Measurements from ENCODE around the gene RPGRIP1. TPM values are rescaled to one million over a fixed set of nuclear protein-coding genes. Genes with fewer than 3 reads are reported as not detected.

The RPGRIP1 gene
- polyA plus RNA-seq, 1 of the 3 experiments (the other 2 are of a cell fraction): not detected

DNA sequence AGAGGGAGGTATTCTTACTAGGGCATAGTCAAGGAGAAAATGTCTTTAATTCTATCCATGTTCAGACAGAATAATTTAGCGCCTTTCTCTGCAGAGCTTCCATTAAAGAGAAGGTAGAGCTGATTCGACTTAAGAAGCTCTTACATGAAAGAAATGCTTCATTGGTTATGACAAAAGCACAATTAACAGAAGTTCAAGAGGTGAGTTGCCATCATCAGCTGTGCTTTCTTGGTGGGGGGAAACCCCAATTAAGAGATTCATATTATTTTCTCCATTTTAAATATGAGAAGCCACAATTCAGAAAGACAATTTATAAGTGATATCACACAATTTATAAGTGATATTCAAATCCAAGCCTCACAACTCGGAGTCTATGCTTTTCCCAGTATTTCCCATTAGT, 27.8 kb downstream of the RPGRIP1 start (continued):
- TF ChIP-seq, protein P1, sequence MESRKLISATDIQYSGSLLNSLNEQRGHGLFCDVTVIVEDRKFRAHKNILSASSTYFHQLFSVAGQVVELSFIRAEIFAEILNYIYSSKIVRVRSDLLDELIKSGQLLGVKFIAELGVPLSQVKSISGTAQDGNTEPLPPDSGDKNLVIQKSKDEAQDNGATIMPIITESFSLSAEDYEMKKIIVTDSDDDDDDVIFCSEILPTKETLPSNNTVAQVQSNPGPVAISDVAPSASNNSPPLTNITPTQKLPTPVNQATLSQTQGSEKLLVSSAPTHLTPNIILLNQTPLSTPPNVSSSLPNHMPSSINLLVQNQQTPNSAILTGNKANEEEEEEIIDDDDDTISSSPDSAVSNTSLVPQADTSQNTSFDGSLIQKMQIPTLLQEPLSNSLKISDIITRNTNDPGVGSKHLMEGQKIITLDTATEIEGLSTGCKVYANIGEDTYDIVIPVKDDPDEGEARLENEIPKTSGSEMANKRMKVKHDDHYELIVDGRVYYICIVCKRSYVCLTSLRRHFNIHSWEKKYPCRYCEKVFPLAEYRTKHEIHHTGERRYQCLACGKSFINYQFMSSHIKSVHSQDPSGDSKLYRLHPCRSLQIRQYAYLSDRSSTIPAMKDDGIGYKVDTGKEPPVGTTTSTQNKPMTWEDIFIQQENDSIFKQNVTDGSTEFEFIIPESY (IDR thresholded peaks at IDR 0.05; ENCODE audit: borderline replicate concordance, low read depth): no peak
- TF ChIP-seq TAF1 (IDR thresholded peaks at IDR 0.05; ENCODE audit: borderline replicate concordance, low read depth, low read length) (no peak), MAX (IDR thresholded peaks at IDR 0.05; ENCODE audit: low read depth) (no peak), NFIC (IDR thresholded peaks at IDR 0.05; ENCODE audit: borderline replicate concordance) (no peak), CTCF (IDR thresholded peaks at IDR 0.05) (no peak)
- TF ChIP-seq, protein P2, sequence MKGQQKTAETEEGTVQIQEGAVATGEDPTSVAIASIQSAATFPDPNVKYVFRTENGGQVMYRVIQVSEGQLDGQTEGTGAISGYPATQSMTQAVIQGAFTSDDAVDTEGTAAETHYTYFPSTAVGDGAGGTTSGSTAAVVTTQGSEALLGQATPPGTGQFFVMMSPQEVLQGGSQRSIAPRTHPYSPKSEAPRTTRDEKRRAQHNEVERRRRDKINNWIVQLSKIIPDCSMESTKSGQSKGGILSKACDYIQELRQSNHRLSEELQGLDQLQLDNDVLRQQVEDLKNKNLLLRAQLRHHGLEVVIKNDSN (IDR thresholded peaks at IDR 0.05; ENCODE audit: borderline replicate concordance, low read depth): no peak

- H3K36me3 ChIP-seq (replicated peaks in 1 of 2; ENCODE audit: control insufficient read depth in 1 of 2, insufficient read depth in 2 of 2, low read length in 1 of 2): no peaks in the 10 kb centered on the region
- no peaks in the 10 kb centered on the region for H4K20me1 ChIP-seq (ENCODE audit: insufficient read depth)
- no peak overlapping the region for H2AFZ ChIP-seq (ENCODE audit: low read depth)
- no peaks in the 10 kb centered on the region for H3K9me2 ChIP-seq
- no peaks in the 10 kb centered on the region; a peak in 1 of 4 replicates for H3K4me1 ChIP-seq (ENCODE audit: control insufficient read depth in 1 of 2, insufficient read depth in 2 of 2, low read depth in 1 of 2, low read length in 1 of 2)
- no peak overlapping the region for H3K9ac ChIP-seq
- peaks cover 19% of the 10 kb centered on the region; the same call in 1 of the 2 replicates for H3K27me3 ChIP-seq (ENCODE audit: insufficient read depth)
- no peak for TF ChIP-seq MAX (IDR thresholded peaks at IDR 0.05; ENCODE audit: low read depth)
- TF ChIP-seq EP300 (IDR thresholded peaks at IDR 0.05; ENCODE audit: borderline replicate concordance in 1 of 2, low read depth in 1 of 2, low read length in 1 of 2): no peak
- no peak for TF ChIP-seq FOXM1 (IDR thresholded peaks at IDR 0.05; ENCODE audit: low read depth)
- no peak for TF ChIP-seq MXI1 (IDR thresholded peaks at IDR 0.05; ENCODE audit: low read depth, low read length)
- TF ChIP-seq TEAD4 (IDR thresholded peaks at IDR 0.05; ENCODE audit: borderline replicate concordance, insufficient read depth): no peak
- TF ChIP-seq, protein P3, sequence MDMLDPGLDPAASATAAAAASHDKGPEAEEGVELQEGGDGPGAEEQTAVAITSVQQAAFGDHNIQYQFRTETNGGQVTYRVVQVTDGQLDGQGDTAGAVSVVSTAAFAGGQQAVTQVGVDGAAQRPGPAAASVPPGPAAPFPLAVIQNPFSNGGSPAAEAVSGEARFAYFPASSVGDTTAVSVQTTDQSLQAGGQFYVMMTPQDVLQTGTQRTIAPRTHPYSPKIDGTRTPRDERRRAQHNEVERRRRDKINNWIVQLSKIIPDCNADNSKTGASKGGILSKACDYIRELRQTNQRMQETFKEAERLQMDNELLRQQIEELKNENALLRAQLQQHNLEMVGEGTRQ (IDR thresholded peaks at IDR 0.05; ENCODE audit: borderline replicate concordance, low read depth, low read length): no peak
- no peak for TF ChIP-seq TAF1 (IDR thresholded peaks at IDR 0.05; ENCODE audit: borderline replicate concordance, low read depth, low read length)
- TF ChIP-seq MEF2A (IDR thresholded peaks at IDR 0.05; ENCODE audit: borderline replicate concordance, low read depth): no peak
- TF ChIP-seq, protein P2 (IDR thresholded peaks at IDR 0.05; ENCODE audit: borderline replicate concordance, low read depth): no peak
- TF ChIP-seq TCF12 (IDR thresholded peaks at IDR 0.05): no peak
- H3K4me3 ChIP-seq (ENCODE audit: low read depth in 2 of 2, low read length in 1 of 2): no peak overlapping the region
- CTCF ChIA-PET: interaction anchor here (1.4 kb wide), 1 partner anchor 12 kb away, joined by 3 read pairs; no protein-coding TSS in a partner anchor
- no peak for DNase-seq
- H3K9me3 ChIP-seq: no peaks in the 10 kb centered on the region
- POLR2A ChIA-PET: no interaction called here
- no peak overlapping the region for H3K27ac ChIP-seq (ENCODE audit: low read depth in 2 of 2, low read length in 1 of 2)
- no peak overlapping the region for H3K4me2 ChIP-seq
- H3K79me2 ChIP-seq (ENCODE audit: insufficient read depth): no peaks in the 10 kb centered on the region
- no peaks in the 10 kb centered on the region for H3F3A ChIP-seq (replicated peaks; ENCODE audit: insufficient read depth)
Observed at GRCh38 chr14:21308132-21308478, 28.2 kb downstream of the RPGRIP1 start.

Data from SK-N-SH (cell line).